Fibroblast of mammary gland (primary cell): ENCODE results near the gene KCNMA1.

Experiments
- DNase-seq: peaks from one replicate; pipeline ENCODE4 v3.0.0-alpha.2; 2010; ENCODE audit warnings: low read depth
- H3K4me3 ChIP-seq: 2 replicates; pipeline ENCODE4 v1.5.1; 2011; ENCODE audit warnings: low read depth, mild to moderate bottlenecking, low read length, moderate library complexity; ENCODE audit not compliant: control insufficient read depth
- CTCF ChIP-seq: conservative IDR thresholded peaks from 2 replicates; pipeline ENCODE4 v1.5.1; 2011; ENCODE audit warnings: low read depth, low read length, inconsistent platforms; ENCODE audit not compliant: control insufficient read depth, insufficient read depth

The KCNMA1 gene

GRCh38 chr10:77639756-77640155, 2.1 kb upstream of the KCNMA1 start:
- no peak for DNase-seq
- TF ChIP-seq CTCF: no peak
- H3K4me3 ChIP-seq: no peak overlapping the region

DNA sequence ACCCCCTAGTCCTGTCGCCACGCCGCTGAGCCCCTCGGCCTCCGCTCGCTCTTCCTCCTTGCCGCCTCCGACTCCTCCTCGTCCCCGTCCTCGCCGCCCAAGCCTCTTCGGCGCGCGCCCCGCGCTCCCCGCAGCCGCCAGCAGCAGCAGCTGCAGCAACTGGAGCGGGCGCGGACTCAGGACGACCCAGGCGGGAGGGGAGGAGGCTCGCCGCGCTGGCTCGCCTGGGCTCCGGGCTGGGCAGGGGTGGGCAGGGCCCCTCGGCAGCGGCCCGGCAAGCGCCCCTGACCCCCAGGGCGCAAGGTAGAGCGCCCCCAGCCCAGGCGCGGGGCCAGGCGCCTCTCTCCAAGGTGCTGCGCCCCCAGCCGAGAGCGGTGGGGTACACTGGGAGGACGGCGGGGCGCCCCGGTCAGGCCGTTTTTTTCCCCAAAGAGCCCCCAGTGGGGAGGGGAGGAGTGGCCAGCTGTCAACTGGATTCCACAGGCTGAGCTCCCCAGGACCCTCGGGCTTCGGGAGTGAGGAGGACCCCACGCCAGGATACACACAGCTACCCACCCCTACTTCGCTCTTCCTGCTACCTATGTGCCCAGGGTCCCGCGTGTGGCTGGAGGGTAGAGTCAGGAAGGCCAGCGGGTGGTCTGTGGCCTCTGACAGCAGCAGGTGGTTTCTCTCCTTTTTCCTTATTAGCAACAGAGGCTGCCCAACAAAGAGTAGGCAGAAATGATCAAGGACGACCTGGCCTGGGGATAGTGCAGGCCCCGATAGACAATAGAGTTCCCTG, 903 bp upstream of the KCNMA1 start:
- TF ChIP-seq CTCF: no peak
- DNase-seq: no peak
- H3K4me3 ChIP-seq: peak overlapping the region; percentile 43

GRCh38 chr10:77636967-77637531, 559 bp downstream of the KCNMA1 start:
- no peak for DNase-seq
- no peak for TF ChIP-seq CTCF
- H3K4me3 ChIP-seq: peak overlapping the region; percentile 70

DNA sequence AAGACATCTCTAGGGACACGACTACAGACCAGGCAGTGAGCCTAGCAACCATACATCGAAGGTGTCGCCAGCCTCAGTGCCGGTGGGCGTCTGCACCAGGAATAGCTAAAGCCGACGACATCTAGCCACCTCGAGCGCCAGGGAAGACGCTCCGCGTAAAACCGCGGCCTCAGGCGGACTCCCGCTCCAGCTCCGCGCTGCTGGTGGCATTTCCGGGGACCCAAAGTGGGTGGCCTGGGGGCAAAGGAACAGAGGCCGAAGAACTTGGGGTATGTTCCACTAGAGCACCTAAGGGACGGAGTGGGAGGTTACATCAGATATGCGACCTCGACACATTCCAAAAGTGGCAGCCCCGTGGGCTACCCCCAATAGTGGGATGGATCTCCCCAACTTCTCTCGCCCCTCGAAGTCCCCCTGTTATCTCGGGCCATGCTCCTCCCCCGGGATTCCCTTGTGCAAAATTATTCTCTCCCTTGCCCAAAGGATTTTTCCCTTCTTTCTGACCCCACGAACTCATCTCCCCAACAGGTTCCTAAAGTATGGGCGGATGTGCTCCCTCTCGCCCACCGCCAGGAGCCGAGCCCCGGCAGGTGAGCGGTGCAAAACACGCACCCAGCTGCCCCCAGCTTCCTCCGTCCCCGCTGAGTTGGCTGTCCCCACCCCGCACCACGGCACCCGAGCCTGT, 1.2 kb downstream of the KCNMA1 start:
- peak overlapping the region; percentile 70 for H3K4me3 ChIP-seq
- TF ChIP-seq CTCF: peak; percentile 8
- DNase-seq: no peak

DNA sequence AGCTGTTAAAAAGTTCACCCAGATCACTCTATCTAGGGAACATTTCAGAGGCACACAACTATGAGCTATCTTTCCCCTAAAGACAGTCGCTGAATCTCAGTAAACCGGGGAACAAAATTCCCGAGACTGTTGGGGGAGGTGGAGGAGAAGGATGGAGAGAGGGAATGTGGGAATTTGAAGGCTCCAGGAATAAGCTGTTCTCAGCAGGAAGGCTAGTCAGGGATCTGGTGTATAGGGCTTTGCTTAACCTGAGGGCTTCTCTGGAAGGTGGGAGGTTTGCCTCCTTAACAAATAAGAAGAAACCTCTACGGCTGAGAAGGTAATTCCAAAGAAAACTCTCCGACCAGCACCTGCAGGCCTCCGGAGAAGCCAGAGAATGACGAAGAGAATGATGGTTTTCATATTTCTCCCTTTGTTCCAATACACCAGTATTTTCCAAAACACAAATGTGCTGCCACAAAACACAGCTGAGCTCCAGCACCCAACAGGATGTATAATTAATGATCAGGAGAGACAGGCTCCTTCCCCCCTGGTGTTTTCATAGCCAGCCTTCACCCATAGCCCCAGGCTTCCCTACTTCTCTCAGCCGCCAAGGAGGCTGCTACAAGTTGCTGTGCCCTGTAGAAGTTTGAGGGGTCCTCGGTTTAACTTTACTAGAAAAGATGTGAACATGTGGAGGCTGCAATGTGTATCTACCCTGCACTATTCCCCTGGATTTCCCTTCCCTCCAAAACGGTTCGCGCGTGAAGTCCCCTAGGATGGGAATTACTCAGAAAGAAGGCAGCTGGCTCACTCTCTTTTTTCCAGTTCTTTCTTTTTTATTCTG, 2.0 kb downstream of the KCNMA1 start:
- no peak for DNase-seq
- no peak for TF ChIP-seq CTCF
- peak overlapping the region; percentile 70 for H3K4me3 ChIP-seq

GRCh38 chr10:77634939-77635338, 2.7 kb downstream of the KCNMA1 start:
- no peak for TF ChIP-seq CTCF
- DNase-seq: no peak
- no peak overlapping the region for H3K4me3 ChIP-seq
